Fibroblast of pulmonary artery (primary cell): ENCODE results near the gene ST8SIA2.
A peak's percentile ranks its signal among the peaks of the same experiment; 100 is the strongest.

Experiments
- DNase-seq: peaks from one replicate; pipeline ENCODE4 v3.0.0-alpha.2; 2010; ENCODE audit warnings: low read depth
- H3K4me3 ChIP-seq: replicated peaks from 2 replicates; pipeline ENCODE4 v1.5.1; 2011; ENCODE audit warnings: low read depth, mild to moderate bottlenecking, control low read depth, low read length, moderate library complexity
- TF ChIP-seq, protein P1 (sequence below): IDR thresholded peaks from 2 replicates; pipeline ENCODE4 v1.5.1; 2011; ENCODE audit warnings: mild to moderate bottlenecking, control low read depth, low read length, inconsistent platforms; ENCODE audit errors: missing control alignments

The ST8SIA2 gene

DNA sequence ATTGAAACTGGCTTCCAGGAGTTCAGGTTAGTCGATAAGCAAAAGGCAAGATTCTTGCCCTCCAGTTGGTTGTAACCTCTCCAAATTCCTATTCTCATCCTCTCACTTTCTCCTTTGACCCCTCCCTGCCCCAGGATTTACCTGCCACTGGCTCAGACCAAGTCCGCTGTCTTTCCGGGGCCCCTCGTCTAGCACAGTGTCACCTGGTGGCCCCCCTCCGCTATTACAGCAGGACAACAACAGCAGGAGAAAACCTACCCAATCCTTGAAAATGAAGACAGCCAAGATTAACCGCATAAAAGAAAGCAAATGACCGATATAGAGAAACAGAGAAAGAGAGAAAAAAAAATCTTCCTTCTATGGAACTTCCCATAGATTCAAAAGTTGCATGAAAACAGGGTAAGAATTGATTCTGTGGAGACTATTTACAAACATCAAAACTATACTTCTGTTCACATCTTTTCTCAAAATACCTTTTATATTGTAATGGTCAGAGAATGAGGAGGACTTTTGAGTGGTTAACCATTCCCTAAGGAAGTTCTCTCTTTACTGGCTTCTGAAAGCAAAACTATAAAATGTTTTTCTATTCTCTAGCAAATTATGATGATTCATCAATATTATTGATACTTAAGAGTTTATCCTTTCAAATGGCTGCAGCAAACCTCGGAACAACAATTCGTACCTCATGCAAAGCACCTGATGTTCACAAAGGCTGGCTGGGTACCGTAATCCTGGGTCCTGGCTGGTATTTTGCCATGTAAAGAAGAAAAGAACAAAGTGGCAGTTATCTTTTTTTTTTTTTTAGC, 10.0 kb upstream of the ST8SIA2 start:
- peak; percentile 13 for DNase-seq
- no peak overlapping the region for H3K4me3 ChIP-seq
- TF ChIP-seq, protein P1, sequence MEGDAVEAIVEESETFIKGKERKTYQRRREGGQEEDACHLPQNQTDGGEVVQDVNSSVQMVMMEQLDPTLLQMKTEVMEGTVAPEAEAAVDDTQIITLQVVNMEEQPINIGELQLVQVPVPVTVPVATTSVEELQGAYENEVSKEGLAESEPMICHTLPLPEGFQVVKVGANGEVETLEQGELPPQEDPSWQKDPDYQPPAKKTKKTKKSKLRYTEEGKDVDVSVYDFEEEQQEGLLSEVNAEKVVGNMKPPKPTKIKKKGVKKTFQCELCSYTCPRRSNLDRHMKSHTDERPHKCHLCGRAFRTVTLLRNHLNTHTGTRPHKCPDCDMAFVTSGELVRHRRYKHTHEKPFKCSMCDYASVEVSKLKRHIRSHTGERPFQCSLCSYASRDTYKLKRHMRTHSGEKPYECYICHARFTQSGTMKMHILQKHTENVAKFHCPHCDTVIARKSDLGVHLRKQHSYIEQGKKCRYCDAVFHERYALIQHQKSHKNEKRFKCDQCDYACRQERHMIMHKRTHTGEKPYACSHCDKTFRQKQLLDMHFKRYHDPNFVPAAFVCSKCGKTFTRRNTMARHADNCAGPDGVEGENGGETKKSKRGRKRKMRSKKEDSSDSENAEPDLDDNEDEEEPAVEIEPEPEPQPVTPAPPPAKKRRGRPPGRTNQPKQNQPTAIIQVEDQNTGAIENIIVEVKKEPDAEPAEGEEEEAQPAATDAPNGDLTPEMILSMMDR: peak; percentile 72

DNA sequence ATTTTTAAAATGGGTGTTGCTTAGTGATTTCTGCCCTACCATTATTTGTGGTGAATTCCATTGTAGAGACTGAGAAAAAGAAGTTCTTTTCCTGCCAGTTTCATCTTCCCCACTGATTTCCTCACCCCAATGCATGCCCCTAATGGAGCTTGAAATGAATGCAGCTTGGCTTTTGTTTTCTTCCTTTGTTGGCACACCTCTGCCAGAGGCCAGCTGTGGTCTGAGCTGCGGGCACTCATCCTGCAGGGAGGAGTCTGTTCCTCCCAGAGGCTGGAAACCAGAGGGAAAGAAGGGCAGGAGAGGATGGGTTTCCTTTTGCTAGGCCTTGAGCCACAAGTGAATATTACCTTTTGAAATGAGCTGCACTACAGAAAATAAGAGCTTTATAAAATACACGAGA, 9.3 kb upstream of the ST8SIA2 start:
- no peak overlapping the region for H3K4me3 ChIP-seq
- TF ChIP-seq, protein P1: no peak
- DNase-seq: no peak

DNA sequence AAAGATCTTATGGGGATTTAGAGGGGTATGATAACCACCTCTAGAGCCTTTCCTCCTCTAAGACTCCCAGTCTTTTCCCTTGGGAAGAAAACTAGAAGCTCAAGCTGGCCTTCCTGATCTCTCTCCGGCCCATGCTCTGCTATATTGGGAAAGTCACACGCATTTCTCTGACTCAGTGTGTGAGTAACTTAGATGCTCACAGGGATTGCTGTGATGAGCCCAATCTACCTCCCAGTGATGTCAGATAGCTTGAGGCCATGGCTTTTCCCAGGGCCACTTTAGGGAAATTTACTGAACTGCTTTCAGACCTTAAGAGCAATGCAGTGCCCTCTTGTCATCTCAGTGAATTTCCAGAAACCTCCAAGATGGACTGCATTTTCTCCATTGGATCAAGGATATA, 8.6 kb upstream of the ST8SIA2 start:
- TF ChIP-seq, protein P1: no peak
- DNase-seq: no peak
- no peak overlapping the region for H3K4me3 ChIP-seq

- TF ChIP-seq, protein P1: peak; percentile 18
- DNase-seq: peak; percentile 5
Observed at GRCh38 chr15:92391640-92392039, 2.0 kb upstream of the ST8SIA2 start.

DNA sequence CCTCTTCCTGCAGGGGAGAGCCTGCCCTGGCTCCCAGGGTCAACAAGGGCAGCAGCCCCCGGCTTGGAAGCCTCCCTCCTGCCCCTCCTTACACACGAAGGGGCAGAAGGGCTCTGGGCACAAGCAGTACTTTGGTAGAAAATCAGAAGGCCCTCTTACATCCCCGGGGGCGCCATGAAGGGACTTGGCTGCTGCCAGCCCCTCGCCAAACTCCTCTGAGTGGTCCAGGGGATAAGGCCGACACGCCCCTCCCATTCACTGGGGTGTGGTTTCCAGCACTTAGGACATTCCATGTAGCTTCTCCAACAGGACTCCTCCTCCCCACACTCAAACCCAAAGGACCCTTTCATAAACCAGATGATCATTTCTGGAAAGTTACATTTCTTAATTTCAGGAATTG, 1.2 kb upstream of the ST8SIA2 start:
- no peak for DNase-seq
- no peak overlapping the region for H3K4me3 ChIP-seq
- TF ChIP-seq, protein P1: no peak

More at GRCh38 chr15:92391640-92392039, 2.0 kb upstream of the ST8SIA2 start:
- no peak overlapping the region for H3K4me3 ChIP-seq

GRCh38 chr15:92393980-92394308, 263 bp downstream of the ST8SIA2 start:
- DNase-seq: no peak
- no peak overlapping the region for H3K4me3 ChIP-seq
- TF ChIP-seq, protein P1: no peak

DNA sequence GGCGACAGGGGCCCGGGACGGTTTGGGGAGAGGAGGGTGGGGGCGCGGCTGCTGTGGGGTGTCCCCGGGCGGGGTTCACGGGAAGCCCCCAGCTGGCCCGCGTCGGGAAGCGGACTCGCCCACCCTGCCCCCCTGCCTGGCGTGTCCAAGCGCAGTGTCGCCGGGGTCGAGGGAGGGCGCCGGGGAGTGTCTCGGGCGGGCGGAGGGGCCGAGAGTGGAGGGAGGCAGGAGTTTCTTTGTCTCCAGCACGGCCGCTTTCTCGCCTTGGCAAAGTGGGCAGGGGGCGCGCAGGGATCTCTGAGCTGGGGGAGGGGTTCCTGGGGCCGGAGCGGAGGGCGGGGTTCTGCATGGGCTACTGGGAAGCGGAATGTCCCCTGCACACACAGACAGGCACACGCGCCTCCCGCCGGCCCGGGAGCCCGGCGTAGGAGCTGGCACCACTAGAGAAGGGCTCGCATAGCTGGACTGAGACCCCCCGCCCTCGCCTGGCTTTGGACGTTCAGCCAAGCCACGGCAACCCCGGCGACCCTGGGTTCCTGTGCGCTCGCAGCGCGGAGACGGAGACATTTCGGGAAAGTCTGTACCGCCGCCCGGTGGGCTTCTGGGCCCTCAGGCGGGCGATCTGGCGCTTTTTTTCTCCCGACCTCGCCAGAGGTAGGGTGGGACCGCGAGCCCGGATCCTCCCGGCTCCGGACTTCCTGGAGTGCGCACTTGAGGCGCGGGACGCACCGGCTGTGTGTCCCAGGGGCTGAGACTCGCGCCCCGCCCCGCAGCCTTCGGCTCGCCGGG, 822 bp downstream of the ST8SIA2 start:
- TF ChIP-seq, protein P1: no peak
- no peak for DNase-seq
- H3K4me3 ChIP-seq: no peak overlapping the region
